ENCODE results near the gene VPS26A.

The VPS26A gene

GRCh38 chr10:69123747-69124562, at the start of gene VPS26A:
Gene VPS26A (plus strand): TSS chr10:69124178. CDS start chr10:69124278, 100 bp downstream.
- peak; percentile 76 to 85 for DNase-seq

- no peak for DNase-seq
Measured at GRCh38 chr10:69074532-69074931, 49.4 kb upstream of the VPS26A start.

GRCh38 chr10:69075431-69075830, 48.5 kb upstream of the VPS26A start:
- no peak for DNase-seq

- no peak for DNase-seq
Measured at GRCh38 chr10:69078311-69078710, 45.7 kb upstream of the VPS26A start.

- no peak for DNase-seq
Measured at GRCh38 chr10:69080226-69080625, 43.8 kb upstream of the VPS26A start.

GRCh38 chr10:69086001-69086509, 37.9 kb upstream of the VPS26A start:
- DNase-seq, result no peak

GRCh38 chr10:69087590-69088470, 36.1 kb upstream of the VPS26A start, which contains the start of gene SRGN:
Gene SRGN (plus strand): TSS chr10:69088103. CDS start chr10:69088158, 55 bp downstream.
- no peak for DNase-seq

- no peak for DNase-seq
Measured at GRCh38 chr10:69088471-69088769, 35.6 kb upstream of the VPS26A start.

GRCh38 chr10:69088801-69089501, 35.0 kb upstream of the VPS26A start:
- DNase-seq, result no peak

- no peak for DNase-seq
Measured at GRCh38 chr10:69089638-69090599, 34.1 kb upstream of the VPS26A start.

- DNase-seq, result no peak
Measured at GRCh38 chr10:69090685-69091084, 33.3 kb upstream of the VPS26A start.

- no peak for DNase-seq
Measured at GRCh38 chr10:69091143-69091651, 32.8 kb upstream of the VPS26A start.

- peak; percentile 33 to 45 for DNase-seq
Measured at GRCh38 chr10:69092959-69093850, 30.8 kb upstream of the VPS26A start.

- DNase-seq, result no peak
Measured at GRCh38 chr10:69093933-69094332, 30.0 kb upstream of the VPS26A start.

- no peak for DNase-seq
Measured at GRCh38 chr10:69096045-69096444, 27.9 kb upstream of the VPS26A start.

GRCh38 chr10:69097729-69098128, 26.2 kb upstream of the VPS26A start:
- DNase-seq, result no peak

GRCh38 chr10:69100136-69100872, 23.7 kb upstream of the VPS26A start:
- no peak for DNase-seq

- no peak for DNase-seq
Measured at GRCh38 chr10:69101451-69102095, 22.4 kb upstream of the VPS26A start.

- DNase-seq, result no peak
Measured at GRCh38 chr10:69102440-69102839, 21.5 kb upstream of the VPS26A start.
